Activated CD4-positive, CD25-positive, alpha-beta regulatory T cell treated with anti-CD3 and anti-CD28 coated beads, Interleukin-2, amount 50 U/mL, for 72 hours (primary cell): Measurements from ENCODE around the gene NAPB.
"Not testable (repeated sequence)": the region's sequence is repeated elsewhere in the genome, so short reads cannot be mapped to it uniquely, and the experiment has no call there.

Source experiments
- DNase-seq: peaks from one replicate; pipeline ENCODE4 v3.0.0; 2021

Gene NAPB

GRCh38 chr20:23420943-23421931 is at the start of gene NAPB:
Gene NAPB (minus strand): TSS chr20:23421488. CDS start chr20:23421402, 86 bp downstream.
- DNase-seq: peak; percentile 94

- DNase-seq: not testable (repeated sequence)
Observed at GRCh38 chr20:23466961-23467360, 45.7 kb upstream of the NAPB start.

GRCh38 chr20:23461180-23461579 is 39.9 kb upstream of the NAPB start:
- no peak for DNase-seq

GRCh38 chr20:23459461-23460150 is 38.3 kb upstream of the NAPB start:
- no peak for DNase-seq

- DNase-seq: no peak
Observed at GRCh38 chr20:23456873-23457272, 35.6 kb upstream of the NAPB start.

- DNase-seq: no peak
Observed at GRCh38 chr20:23456409-23456808, 35.1 kb upstream of the NAPB start.

GRCh38 chr20:23455639-23456038 is 34.4 kb upstream of the NAPB start:
- no peak for DNase-seq

- DNase-seq: no peak
Observed at GRCh38 chr20:23454816-23455215, 33.5 kb upstream of the NAPB start.

GRCh38 chr20:23453549-23454543 is 32.6 kb upstream of the NAPB start:
- DNase-seq: no peak

- DNase-seq: no peak
Observed at GRCh38 chr20:23452776-23453175, 31.5 kb upstream of the NAPB start, which contains the start of gene CST11. Gene CST11 (minus strand): TSS chr20:23452876. CDS start chr20:23452811, 65 bp downstream.

- no peak for DNase-seq
Observed at GRCh38 chr20:23451956-23452487, 30.7 kb upstream of the NAPB start.

- DNase-seq: no peak
Observed at GRCh38 chr20:23450877-23451276, 29.6 kb upstream of the NAPB start.

- no peak for DNase-seq
Observed at GRCh38 chr20:23449421-23449820, 28.1 kb upstream of the NAPB start.

- DNase-seq: no peak
Observed at GRCh38 chr20:23448167-23448566, 26.9 kb upstream of the NAPB start.

GRCh38 chr20:23446505-23446904 is 25.2 kb upstream of the NAPB start:
- DNase-seq: peak; percentile 50

- DNase-seq: no peak
Observed at GRCh38 chr20:23445596-23446217, 24.4 kb upstream of the NAPB start.

GRCh38 chr20:23444859-23445258 is 23.6 kb upstream of the NAPB start:
- DNase-seq: no peak

GRCh38 chr20:23442436-23442835 is 21.1 kb upstream of the NAPB start:
- no peak for DNase-seq

GRCh38 chr20:23441850-23442313 is 20.6 kb upstream of the NAPB start:
- DNase-seq: peak; percentile 53

- DNase-seq: no peak
Observed at GRCh38 chr20:23440004-23440403, 18.7 kb upstream of the NAPB start.

GRCh38 chr20:23438661-23439060 is 17.4 kb upstream of the NAPB start:
- DNase-seq: no peak
